Fibroblast of skin of back (primary cell): ENCODE data around the gene SLC49A4. TPM values are rescaled to one million over a fixed set of nuclear protein-coding genes. Genes with fewer than 3 reads are reported as not detected.
"Not testable (repeated sequence)": the region's sequence is repeated elsewhere in the genome, so short reads cannot be mapped to it uniquely, and the experiment has no call there.

Experiments
- DNase-seq: peaks from one replicate; pipeline ENCODE4 v3.0.0-alpha.2; 2013
- polyA plus RNA-seq, 2 experiments: library from polyadenylated mRNA; unstranded; fragments of 120-200 nt; gene quantifications; one replicate each; pipeline ENCODE4 v1.2.1, GENCODE V29; 2013; ENCODE audit not compliant: insufficient read length in 2 of 2

The SLC49A4 gene, protein sequence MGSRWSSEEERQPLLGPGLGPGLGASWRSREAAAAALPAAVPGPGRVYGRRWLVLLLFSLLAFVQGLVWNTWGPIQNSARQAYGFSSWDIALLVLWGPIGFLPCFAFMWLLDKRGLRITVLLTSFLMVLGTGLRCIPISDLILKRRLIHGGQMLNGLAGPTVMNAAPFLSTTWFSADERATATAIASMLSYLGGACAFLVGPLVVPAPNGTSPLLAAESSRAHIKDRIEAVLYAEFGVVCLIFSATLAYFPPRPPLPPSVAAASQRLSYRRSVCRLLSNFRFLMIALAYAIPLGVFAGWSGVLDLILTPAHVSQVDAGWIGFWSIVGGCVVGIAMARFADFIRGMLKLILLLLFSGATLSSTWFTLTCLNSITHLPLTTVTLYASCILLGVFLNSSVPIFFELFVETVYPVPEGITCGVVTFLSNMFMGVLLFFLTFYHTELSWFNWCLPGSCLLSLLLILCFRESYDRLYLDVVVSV
- 8.9 TPM for polyA plus RNA-seq (2013, experiment 1 of 2; ENCODE audit: insufficient read length)
- 7.6 TPM for polyA plus RNA-seq (2013, experiment 2 of 2; ENCODE audit: insufficient read length)

DNA sequence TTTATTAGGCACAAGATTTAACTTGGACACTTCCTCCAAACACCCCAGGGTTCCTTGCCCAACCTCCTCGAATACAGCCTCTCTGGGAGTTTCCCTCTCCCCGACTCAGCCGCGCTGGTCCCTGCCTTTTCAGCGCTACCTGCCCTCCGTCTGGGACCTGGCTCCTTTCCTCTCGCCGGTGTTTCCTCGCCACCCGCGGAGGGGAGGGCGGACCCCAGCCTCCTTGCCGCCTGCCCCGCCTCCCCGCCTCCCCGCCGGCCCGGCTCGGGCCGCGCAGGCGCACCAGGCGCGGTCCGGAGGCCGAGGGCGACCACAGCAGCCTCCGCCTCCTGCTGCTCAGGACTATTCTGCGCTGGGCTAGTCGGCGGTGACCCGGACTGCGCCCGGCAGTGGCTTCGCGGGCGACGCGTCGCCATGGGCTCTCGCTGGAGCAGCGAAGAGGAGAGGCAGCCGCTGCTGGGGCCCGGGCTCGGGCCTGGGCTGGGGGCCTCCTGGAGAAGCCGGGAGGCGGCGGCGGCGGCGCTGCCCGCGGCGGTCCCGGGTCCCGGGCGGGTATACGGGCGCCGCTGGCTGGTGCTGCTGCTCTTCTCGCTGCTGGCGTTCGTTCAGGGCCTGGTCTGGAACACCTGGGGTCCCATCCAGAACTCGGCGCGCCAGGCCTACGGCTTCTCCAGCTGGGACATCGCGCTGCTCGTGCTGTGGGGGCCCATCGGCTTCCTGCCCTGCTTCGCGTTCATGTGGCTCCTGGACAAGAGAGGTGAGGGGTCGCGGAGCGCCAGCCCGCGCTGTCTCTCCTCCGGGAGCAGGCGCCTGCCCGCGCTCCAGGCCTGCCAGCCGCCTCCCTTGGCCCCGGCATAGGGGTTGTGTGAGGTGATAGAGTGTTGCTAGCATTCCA lies at the start of gene SLC49A4:
SLC49A4 (plus strand) TSS at position 291 of the 895 bp plus-strand sequence; CDS start at position 415, 124 bp downstream.
- DNase-seq: peak; percentile 79

- DNase-seq: peak; percentile 28
Observed at GRCh38 chr3:122745369-122746021, 49.4 kb upstream of the SLC49A4 start.

DNA sequence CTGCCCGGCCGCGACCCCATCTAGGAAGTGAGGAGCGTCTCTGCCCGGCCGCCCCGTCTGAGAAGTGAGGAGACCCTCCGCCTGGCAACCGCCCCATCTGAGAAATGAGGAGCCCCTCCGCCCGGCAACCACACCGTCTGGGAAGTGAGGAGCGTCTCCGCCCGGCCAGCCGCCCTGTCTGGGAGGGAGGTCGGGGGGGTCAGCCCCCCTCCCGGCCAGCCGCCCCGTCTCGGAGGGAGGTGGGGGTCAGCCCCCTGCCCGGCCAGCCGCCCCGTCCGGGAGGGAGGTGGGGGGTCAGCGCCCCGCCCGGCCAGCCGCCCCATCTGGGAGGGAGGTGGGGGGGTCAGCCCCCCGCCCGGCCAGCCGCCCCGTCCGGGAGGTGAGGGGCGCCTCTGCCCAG lies 47.6 kb upstream of the SLC49A4 start:
- not testable (repeated sequence) for DNase-seq

DNA sequence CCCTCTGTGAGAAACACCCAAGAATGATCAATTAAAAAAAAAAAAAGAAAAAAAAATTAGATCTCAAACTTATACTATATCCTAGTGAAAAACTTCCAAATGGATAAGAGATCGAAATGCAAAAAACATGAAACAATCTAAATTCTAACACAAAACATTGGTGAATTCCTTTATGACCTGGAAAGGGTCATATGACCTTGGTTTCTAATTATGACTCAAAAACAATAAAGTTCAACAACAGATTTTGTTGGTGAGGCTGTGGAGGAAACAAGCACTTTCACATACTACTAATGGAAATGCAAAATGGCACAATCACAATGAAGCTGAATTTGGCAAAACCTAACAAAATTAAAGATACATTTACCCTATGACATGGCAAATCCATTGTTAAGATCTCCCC lies 46.5 kb upstream of the SLC49A4 start:
- DNase-seq: no peak

DNA sequence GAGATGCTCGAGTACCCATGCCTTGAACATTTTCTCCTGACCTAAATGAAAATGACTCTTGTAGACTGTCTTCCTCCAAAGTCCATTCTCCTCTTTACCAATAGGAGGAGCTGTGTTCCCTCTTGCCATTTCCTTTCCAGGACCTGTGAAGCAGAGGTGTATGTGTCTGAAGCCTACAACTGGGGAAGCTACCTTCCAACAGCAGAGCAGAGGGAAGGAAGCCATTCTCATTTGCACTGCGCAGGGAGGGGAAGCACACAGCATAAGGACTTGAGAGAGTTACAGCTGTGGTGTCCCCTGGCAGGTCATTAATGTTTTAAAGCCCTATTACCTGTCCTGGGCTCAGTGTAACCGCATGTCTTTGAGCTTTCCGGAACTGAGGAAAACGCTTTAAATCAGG lies 39.9 kb upstream of the SLC49A4 start:
- peak; percentile 20 for DNase-seq

DNA sequence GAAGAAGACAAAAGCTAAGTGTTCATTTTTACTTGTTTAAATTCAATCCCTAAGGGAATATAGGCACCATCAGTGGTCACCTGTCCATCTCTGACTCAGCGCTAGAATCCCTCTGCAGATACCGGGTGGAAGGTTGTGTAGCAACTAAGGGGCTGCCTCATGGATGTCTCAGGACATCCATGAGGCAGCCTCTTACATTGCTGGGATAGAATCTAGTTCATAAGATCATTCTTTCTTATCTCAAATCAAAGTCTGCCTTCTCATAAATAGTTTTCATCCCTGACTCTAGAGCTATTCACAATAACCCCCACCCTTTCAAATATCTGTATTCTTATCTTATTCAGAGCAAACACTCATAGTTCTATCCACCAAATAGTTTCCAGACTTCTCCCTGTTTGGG lies 39.4 kb upstream of the SLC49A4 start:
- no peak for DNase-seq

- DNase-seq: no peak
Observed at GRCh38 chr3:122758877-122759560, 35.9 kb upstream of the SLC49A4 start.

DNA sequence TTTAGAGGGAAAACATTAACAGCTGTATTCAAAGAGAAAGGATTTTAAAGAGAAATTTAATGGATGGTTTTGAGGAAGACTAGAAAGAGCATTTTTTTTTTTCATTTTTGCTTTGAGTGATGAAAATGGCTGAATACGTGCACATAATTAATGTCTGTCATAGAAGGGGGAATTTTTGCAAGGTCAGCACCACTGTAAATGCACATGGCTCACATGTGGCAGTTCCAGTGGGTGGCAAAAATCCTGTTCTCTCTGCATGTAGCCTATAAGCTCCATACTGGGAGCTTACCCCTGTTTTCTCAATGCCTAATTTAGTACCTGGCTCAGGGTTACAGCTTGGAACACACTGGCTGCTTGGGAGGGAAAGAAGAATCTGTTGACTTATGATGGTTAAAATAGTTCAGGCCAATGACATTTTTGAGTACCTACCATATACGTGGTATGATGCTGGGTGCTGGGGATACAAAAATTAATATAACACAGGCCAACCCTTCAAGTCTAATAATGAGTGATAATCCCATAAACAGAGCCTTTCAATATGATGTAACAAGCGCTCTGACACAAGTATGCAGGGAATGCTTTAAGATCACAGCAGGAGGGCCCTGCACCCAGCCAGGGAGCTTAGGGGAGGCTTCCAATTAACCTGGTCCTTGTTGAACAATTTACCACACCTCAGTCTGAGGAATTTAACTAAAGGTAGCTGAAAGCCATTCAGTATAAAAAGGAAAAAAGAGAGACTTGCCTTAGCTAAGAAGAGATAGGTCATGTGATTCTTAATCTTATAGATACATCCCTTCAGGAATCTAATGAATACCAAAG lies 34.2 kb upstream of the SLC49A4 start:
- peak; percentile 36 for DNase-seq

- DNase-seq: no peak
Observed at GRCh38 chr3:122766430-122766829, 28.4 kb upstream of the SLC49A4 start.

- no peak for DNase-seq
Observed at GRCh38 chr3:122767540-122768372, 27.1 kb upstream of the SLC49A4 start.

- DNase-seq: no peak
Observed at GRCh38 chr3:122770521-122771202, 24.2 kb upstream of the SLC49A4 start.

GRCh38 chr3:122772827-122773226 lies 22.0 kb upstream of the SLC49A4 start:
- no peak for DNase-seq

DNA sequence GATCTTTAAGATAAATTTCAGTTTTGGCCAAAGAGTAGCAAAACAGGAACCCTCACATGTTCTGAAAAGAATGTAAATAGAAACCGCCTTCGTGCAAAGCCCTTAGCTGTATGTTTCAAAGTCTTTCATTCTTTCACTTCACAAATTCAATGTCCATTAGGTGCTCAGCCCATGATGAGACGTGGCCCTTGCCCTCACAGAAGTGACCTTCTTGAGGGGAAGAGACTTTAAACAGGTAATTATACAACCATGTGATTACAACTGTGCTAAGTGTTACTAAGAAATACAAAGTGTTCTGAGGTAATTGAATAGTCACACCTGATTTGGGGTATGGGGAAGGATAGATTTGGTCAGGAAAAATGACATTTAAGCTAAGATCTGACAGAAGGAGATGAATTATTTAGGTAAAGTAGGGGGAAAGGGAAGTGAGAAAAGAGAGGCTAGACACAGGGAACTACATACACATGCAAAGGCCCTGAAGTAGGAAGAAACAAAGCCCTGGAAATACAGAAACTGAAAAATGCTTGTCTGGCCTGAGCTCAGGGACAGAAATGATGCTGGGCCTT lies 20.8 kb upstream of the SLC49A4 start:
- DNase-seq: no peak

- DNase-seq: no peak
Observed at GRCh38 chr3:122774564-122774963, 20.3 kb upstream of the SLC49A4 start.

GRCh38 chr3:122776675-122777468 lies 18.0 kb upstream of the SLC49A4 start:
- no peak for DNase-seq

DNA sequence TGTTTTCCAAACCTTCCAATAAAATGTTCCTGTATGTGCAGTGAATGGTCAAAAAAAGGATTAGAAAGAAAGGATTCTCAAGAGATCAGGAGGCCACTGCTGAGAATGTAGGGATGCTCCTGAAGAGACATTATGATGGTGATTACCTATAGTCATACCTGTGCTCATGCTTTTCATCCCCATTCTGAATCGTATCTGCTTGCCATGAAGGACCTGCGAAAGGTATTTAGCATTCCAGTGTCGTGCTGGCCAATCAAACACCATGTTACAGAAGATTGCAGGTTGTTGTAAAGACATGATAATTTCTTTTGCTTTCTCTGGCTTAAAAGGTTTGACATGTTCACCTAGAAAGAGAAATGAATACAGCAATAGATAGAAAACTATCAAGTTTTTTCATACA lies 17.3 kb upstream of the SLC49A4 start:
- DNase-seq: no peak

DNA sequence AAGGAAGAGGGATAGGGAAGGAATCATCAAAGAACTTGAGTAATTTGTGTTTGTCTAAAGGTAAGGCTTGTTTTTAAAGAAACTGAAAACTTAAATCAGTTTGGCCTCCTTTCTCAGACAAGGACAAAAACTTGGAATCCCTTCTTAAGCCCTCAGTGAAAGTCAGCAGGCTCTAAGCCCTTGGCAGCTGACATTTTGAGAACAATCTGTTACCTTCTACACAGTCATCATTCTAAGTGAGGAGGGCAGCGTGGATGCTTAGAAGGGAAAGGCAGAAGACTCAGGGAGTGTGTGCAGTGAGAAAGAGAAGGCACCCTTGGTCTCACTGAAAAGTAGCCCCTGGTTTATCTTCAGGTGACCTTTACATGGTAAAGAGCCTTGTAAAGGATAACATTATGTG lies 12.1 kb upstream of the SLC49A4 start:
- DNase-seq: no peak

GRCh38 chr3:122784436-122784835 lies 10.4 kb upstream of the SLC49A4 start:
- no peak for DNase-seq
